ENCODE measurements around the gene USP13. TPM values are rescaled to one million over a fixed set of nuclear protein-coding genes. Genes with fewer than 3 reads are reported as not detected.

USP13 gene
- total and polyA plus RNA-seq, 2 experiments from 2014 or later, result 9.6 to 15.7 TPM

DNA sequence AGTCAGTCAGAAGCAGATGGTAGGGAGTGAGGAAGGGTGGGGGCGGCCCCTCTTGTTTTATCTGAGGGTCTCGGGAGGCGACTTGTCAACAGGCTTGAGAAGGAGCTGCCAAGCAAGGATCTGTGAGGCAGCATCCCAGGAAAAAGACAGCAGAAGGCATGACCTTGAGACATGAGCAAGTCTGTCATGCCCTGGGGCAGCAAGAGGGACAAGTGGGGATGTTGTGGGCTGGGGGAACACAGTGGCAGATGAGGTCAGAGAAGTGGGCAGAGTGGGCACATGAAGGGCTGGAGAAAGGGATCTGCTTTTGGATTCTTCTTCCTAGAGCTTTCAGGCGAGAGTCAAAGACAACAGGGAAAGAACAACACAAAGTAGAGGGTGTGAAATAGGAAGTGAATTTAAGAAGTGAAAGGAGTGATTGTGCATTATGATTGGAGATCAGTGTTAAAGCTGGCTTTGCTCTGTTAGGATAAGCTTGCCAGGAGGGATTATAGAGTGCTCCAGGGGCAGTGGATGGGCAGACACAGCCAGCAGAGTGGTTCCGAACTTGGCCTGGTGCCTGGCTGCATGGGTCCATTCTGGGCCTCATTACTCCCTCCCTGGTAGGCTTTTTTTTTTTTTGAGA lies 73.3 kb downstream of the USP13 start:
- Histone ChIP-seq H3K9me2 (replicated peaks; ENCODE audit: insufficient read depth) (no peaks in the 10 kb centered on the region), H4K20me1 (ENCODE audit: insufficient read depth, poor library complexity, severe bottlenecking) (no peaks in the 10 kb centered on the region)

DNA sequence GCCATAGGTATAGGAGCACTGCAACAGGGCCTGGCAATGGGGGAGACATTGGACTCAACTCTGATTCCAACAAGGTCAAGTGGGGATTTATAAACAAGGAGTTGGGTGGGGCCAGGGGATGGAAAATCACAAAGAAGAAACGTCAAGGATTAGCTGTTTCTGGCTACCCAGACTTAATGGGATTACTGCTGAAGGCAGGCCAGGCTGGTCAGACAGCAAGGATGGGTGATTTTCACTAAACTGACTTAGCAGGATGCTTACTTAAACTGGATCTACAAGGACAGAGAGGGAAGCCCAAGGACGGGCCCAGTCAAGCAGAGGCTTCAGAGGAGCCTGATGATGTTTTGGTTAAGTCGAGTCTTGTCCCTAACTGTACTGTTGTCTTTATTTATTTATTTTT lies 76.2 kb downstream of the USP13 start:
- Histone ChIP-seq H3K27ac (no peak overlapping the region), H3K9me2 (replicated peaks; ENCODE audit: insufficient read depth) (no peaks in the 10 kb centered on the region), H3K4me2 (no peak overlapping the region), H3K79me2 (no peaks in the 10 kb centered on the region), H3K27me3 (no peaks in the 10 kb centered on the region), H3K4me3 (no peak overlapping the region), H3K4me1 (ENCODE audit: insufficient read depth) (no peaks in the 10 kb centered on the region), H2AFZ (no peak overlapping the region), H3K9me3 (ENCODE audit: low read depth) (no peaks in the 10 kb centered on the region), H3K36me3 (replicated peaks; ENCODE audit: insufficient read depth, low read depth) (no peaks in the 10 kb centered on the region), H4K20me1 (ENCODE audit: insufficient read depth, poor library complexity, severe bottlenecking) (no peaks in the 10 kb centered on the region)
- no peak for DNase-seq (ENCODE audit: low spot score)
- WGBS (ENCODE audit: low lambda C conversion rate, missing lambda C conversion rate), result 83% methylated on average over 3 of the region's 3 CpGs
- TF ChIP-seq EZH2 (IDR thresholded peaks at IDR 0.05; ENCODE audit: borderline replicate concordance), result no peak
- TF ChIP-seq EZH2phosphoT487 (IDR thresholded peaks at IDR 0.05; ENCODE audit: low read depth, severe bottlenecking, unreplicated experiment), result no peak
- no peak for TF ChIP-seq CTCF (IDR thresholded peaks at IDR 0.05; ENCODE audit: poor library complexity)

More for the DNA sequence above, 73.3 kb downstream of the USP13 start:
- TF ChIP-seq EZH2 (IDR thresholded peaks at IDR 0.05; ENCODE audit: borderline replicate concordance), result no peak
- no peak for TF ChIP-seq CTCF (IDR thresholded peaks at IDR 0.05; ENCODE audit: poor library complexity)
- no peak for TF ChIP-seq EZH2phosphoT487 (IDR thresholded peaks at IDR 0.05; ENCODE audit: low read depth, severe bottlenecking, unreplicated experiment)
- Histone ChIP-seq H2AFZ (no peak overlapping the region), H3K4me2 (no peak overlapping the region), H3K36me3 (replicated peaks; ENCODE audit: insufficient read depth, low read depth) (no peaks in the 10 kb centered on the region), H3K79me2 (no peaks in the 10 kb centered on the region), H3K9me3 (ENCODE audit: low read depth) (no peaks in the 10 kb centered on the region), H3K27ac (no peak overlapping the region), H3K27me3 (no peaks in the 10 kb centered on the region), H3K4me3 (no peak overlapping the region), H3K4me1 (ENCODE audit: insufficient read depth) (no peaks in the 10 kb centered on the region)
- no peak for DNase-seq (ENCODE audit: low spot score)
- 94% methylated on average over 5 of the region's 5 CpGs for WGBS (ENCODE audit: low lambda C conversion rate, missing lambda C conversion rate)

- Histone ChIP-seq H4K20me1 (ENCODE audit: insufficient read depth, poor library complexity, severe bottlenecking) (no peaks in the 10 kb centered on the region), H3K27me3 (no peaks in the 10 kb centered on the region), H3K4me1 (ENCODE audit: insufficient read depth) (peaks cover 8% of the 10 kb centered on the region), H3K9me2 (replicated peaks; ENCODE audit: insufficient read depth) (no peaks in the 10 kb centered on the region), H3K79me2 (no peaks in the 10 kb centered on the region), H3K36me3 (replicated peaks; ENCODE audit: insufficient read depth, low read depth) (no peaks in the 10 kb centered on the region), H3K9me3 (ENCODE audit: low read depth) (no peaks in the 10 kb centered on the region), H2AFZ (no peak overlapping the region), H3K27ac (no peak overlapping the region), H3K4me3 (no peak overlapping the region), H3K4me2 (no peak overlapping the region)
- WGBS (ENCODE audit: low lambda C conversion rate, missing lambda C conversion rate), result 84% methylated on average over 2 of the region's 2 CpGs
- no peak for DNase-seq (ENCODE audit: low spot score)
- TF ChIP-seq EZH2phosphoT487 (IDR thresholded peaks at IDR 0.05; ENCODE audit: low read depth, severe bottlenecking, unreplicated experiment), result no peak
- TF ChIP-seq CTCF (IDR thresholded peaks at IDR 0.05; ENCODE audit: poor library complexity), result no peak
- TF ChIP-seq EZH2 (IDR thresholded peaks at IDR 0.05; ENCODE audit: borderline replicate concordance), result no peak
These were observed 77.1 kb downstream of the USP13 start for GRCh38 chr3:179729981-179730380.

Data from hepatocyte (in vitro differentiated cells).